H9 (cell line): Measurements from ENCODE around the gene IL17REL. TPM values are rescaled to one million over a fixed set of nuclear protein-coding genes. Genes with fewer than 3 reads are reported as not detected.

Source experiments
- DNase-seq: peaks from one replicate; pipeline ENCODE4 v3.0.0-alpha.2; 2017
- H2AFZ ChIP-seq: one replicate; pipeline ENCODE4 v1.6.1; 2013; ENCODE audit warnings: mild to moderate bottlenecking, low read length, control low read depth, moderate library complexity
- H2AK5ac ChIP-seq: 2 replicates; pipeline ENCODE4 v1.6.1; 2013; ENCODE audit warnings: low read length, control low read depth, mixed read lengths; ENCODE audit not compliant: insufficient read length
- H2BK120ac ChIP-seq: one replicate; pipeline ENCODE4 v1.6.1; 2013; ENCODE audit warnings: low read depth, mild to moderate bottlenecking, low read length, control low read depth, inconsistent platforms; ENCODE audit not compliant: poor library complexity, severe bottlenecking
- H2BK12ac ChIP-seq: 2 replicates; pipeline ENCODE4 v1.6.1; 2013; ENCODE audit warnings: low read length, control low read depth, mixed read lengths, low read depth; ENCODE audit not compliant: insufficient read length
- H2BK15ac ChIP-seq: 2 replicates; pipeline ENCODE4 v1.6.1; 2013; ENCODE audit warnings: low read depth, low read length, control low read depth
- H2BK20ac ChIP-seq: one replicate; pipeline ENCODE4 v1.6.1; 2013; ENCODE audit warnings: low read depth, mild to moderate bottlenecking, low read length, control low read depth, inconsistent platforms; ENCODE audit not compliant: poor library complexity, severe bottlenecking
- H2BK5ac ChIP-seq: 2 replicates; pipeline ENCODE4 v1.6.1; 2013; ENCODE audit warnings: low read length, control low read depth, mixed read lengths; ENCODE audit not compliant: insufficient read length
- H3K14ac ChIP-seq: 2 replicates; pipeline ENCODE4 v1.6.1; 2013; ENCODE audit warnings: low read length, control low read depth; ENCODE audit not compliant: insufficient read depth
- H3K18ac ChIP-seq: 2 replicates; pipeline ENCODE4 v1.6.1; 2013; ENCODE audit warnings: low read depth, mild to moderate bottlenecking, mixed read lengths, low read length, control low read depth; ENCODE audit not compliant: insufficient read length
- H3K23ac ChIP-seq: 2 replicates; pipeline ENCODE4 v1.6.1; 2013; ENCODE audit warnings: low read length, control low read depth, mixed read lengths, low read depth; ENCODE audit not compliant: insufficient read length
- H3K23me2 ChIP-seq: 2 replicates; pipeline ENCODE4 v1.6.1; 2013; ENCODE audit warnings: low read depth, mild to moderate bottlenecking, mixed read lengths, low read length, control low read depth; ENCODE audit not compliant: insufficient read length, poor library complexity, severe bottlenecking
- H3K27ac ChIP-seq: 2 replicates; pipeline ENCODE4 v1.5.1; 2013; ENCODE audit warnings: low read length, control low read depth, mixed read lengths, low read depth; ENCODE audit not compliant: insufficient read length
- H3K27me3 ChIP-seq: 2 replicates; pipeline ENCODE4 v1.6.1; 2013; ENCODE audit warnings: low read length, control low read depth, inconsistent platforms; ENCODE audit not compliant: insufficient read depth
- H3K4ac ChIP-seq: 2 replicates; pipeline ENCODE4 v1.6.1; 2013; ENCODE audit warnings: low read depth, mild to moderate bottlenecking, control low read depth, inconsistent platforms, low read length, moderate library complexity
- H3K4me1 ChIP-seq: 2 replicates; pipeline ENCODE4 v1.6.1; 2013; ENCODE audit warnings: low read length, control low read depth, inconsistent platforms; ENCODE audit not compliant: insufficient read depth
- H3K4me2 ChIP-seq: 2 replicates; pipeline ENCODE4 v1.6.1; 2013; ENCODE audit warnings: low read length, control low read depth, mixed read lengths; ENCODE audit not compliant: insufficient read length, insufficient read depth
- H3K56ac ChIP-seq: 2 replicates; pipeline ENCODE4 v1.6.1; 2013; ENCODE audit warnings: low read depth, mild to moderate bottlenecking, mixed read lengths, low read length, control low read depth; ENCODE audit not compliant: insufficient read length
- H3K79me1 ChIP-seq: 2 replicates; pipeline ENCODE4 v1.6.1; 2013; ENCODE audit warnings: low read depth, mild to moderate bottlenecking, moderate library complexity, low read length, control low read depth, inconsistent platforms; ENCODE audit not compliant: insufficient read depth, poor library complexity, severe bottlenecking
- H3K79me2 ChIP-seq: 2 replicates; pipeline ENCODE4 v1.6.1; 2013; ENCODE audit warnings: low read length, control low read depth, inconsistent platforms; ENCODE audit not compliant: insufficient read depth
- H3K9ac ChIP-seq: 2 replicates; pipeline ENCODE4 v1.6.1; 2013; ENCODE audit warnings: low read length, control low read depth, mixed read lengths; ENCODE audit not compliant: insufficient read length; ENCODE audit errors: extremely low read depth
- H3K9me3 ChIP-seq: one replicate; pipeline ENCODE4 v1.6.1; 2013; ENCODE audit warnings: low read depth, low read length, inconsistent platforms; ENCODE audit not compliant: control insufficient read depth
- H3T11ph ChIP-seq: one replicate; pipeline ENCODE4 v1.6.1; 2013; ENCODE audit warnings: mild to moderate bottlenecking, low read length, control low read depth, inconsistent platforms
- H4K20me1 ChIP-seq: one replicate; pipeline ENCODE4 v1.6.1; 2013; ENCODE audit not compliant: control insufficient read depth, insufficient read length, insufficient read depth
- H4K5ac ChIP-seq: 2 replicates; pipeline ENCODE4 v1.6.1; 2013; ENCODE audit warnings: low read depth, mild to moderate bottlenecking, mixed read lengths, low read length, control low read depth; ENCODE audit not compliant: insufficient read length
- H4K8ac ChIP-seq: replicated peaks from 2 replicates; pipeline ENCODE4 v1.6.1; 2013; ENCODE audit warnings: low read length, control low read depth, mixed read lengths, low read depth; ENCODE audit not compliant: insufficient read length
- H4K91ac ChIP-seq: 2 replicates; pipeline ENCODE4 v1.6.1; 2013; ENCODE audit warnings: low read depth, mild to moderate bottlenecking, moderate library complexity, mixed read lengths, low read length, control low read depth; ENCODE audit not compliant: insufficient read length
- H3K27ac Mint-ChIP-seq, 3 experiments: 2 replicates in 2 of 3; 3 replicates in 1 of 3; pipeline ENCODE4 v1.8.0; 2020 to 2021; ENCODE audit warnings: mixed read lengths in 3 of 3, mild to moderate bottlenecking in 1 of 3, moderate library complexity in 1 of 3
- H3K27me3 Mint-ChIP-seq: 2 replicates; pipeline ENCODE4 v1.8.0; 2021; ENCODE audit warnings: low read depth, mild to moderate bottlenecking, moderate library complexity, mixed read lengths
- H3K36me3 Mint-ChIP-seq, 3 experiments: 2 replicates in 2 of 3; 3 replicates in 1 of 3; pipeline ENCODE4 v1.8.0; 2020 to 2021; ENCODE audit warnings: low read depth in 3 of 3, mixed read lengths in 3 of 3; ENCODE audit not compliant: insufficient read depth in 1 of 3
- H3K4me1 Mint-ChIP-seq, 2 experiments: 2 replicates each; pipeline ENCODE4 v1.8.0; 2020; ENCODE audit warnings: mixed read lengths in 2 of 2
- H3K4me3 Mint-ChIP-seq, 2 experiments: 2 replicates in 1 of 2; 3 replicates in 1 of 2; pipeline ENCODE4 v1.8.0; 2020 to 2021; ENCODE audit warnings: mild to moderate bottlenecking in 2 of 2, mixed read lengths in 2 of 2, moderate library complexity in 1 of 2
- H3K9me3 Mint-ChIP-seq, 2 experiments: 2 replicates in 1 of 2; 3 replicates in 1 of 2; pipeline ENCODE4 v1.8.0; 2020; ENCODE audit warnings: mild to moderate bottlenecking in 2 of 2, mixed read lengths in 2 of 2, moderate library complexity in 1 of 2
- CTCF ChIP-seq: fragments of 200-600 bp; sonication (generic); conservative IDR thresholded peaks from 3 replicates; pipeline ENCODE4 v1.8.0; 2021; ENCODE audit warnings: antibody characterized with exemption, mild to moderate bottlenecking
- whole genome bisulfite sequencing: extraction: QIAGEN DNeasy Blood & Tissue Kit; methylation state at CpG from one replicate; pipeline ENCODE4 v1.1.7; 2013; ENCODE audit warnings: missing lambda C conversion rate, low lambda C conversion rate, mixed read lengths; ENCODE audit not compliant: insufficient read length; ENCODE audit errors: extremely low coverage; 5-methylcytosine and 5-hydroxymethylcytosine counted together
- total RNA-seq: library from RNA; stranded (reverse); gene quantifications from 2 replicates; pipeline ENCODE4 v1.2.1, GENCODE V29; 2021

Gene IL17REL
- total RNA-seq, 1 experiment from 2014 or later, result 0.20 TPM

- TF ChIP-seq CTCF, result no peak
- H3K4me3 Mint-ChIP-seq, result peak overlapping the region; percentile 52 to 76
- no peak overlapping the region for H2BK12ac ChIP-seq
- H3K79me1 ChIP-seq, result peaks cover 6% of the 10 kb centered on the region
- H3K27ac ChIP-seq, result no peak overlapping the region
- H3K23ac ChIP-seq, result no peak overlapping the region
- no peaks in the 10 kb centered on the region for H3K9me3 Mint-ChIP-seq
- peaks cover 8 to 17% (median 14%) of the 10 kb centered on the region in 3 experiments; a peak in 6 of 7 replicates for H3K36me3 Mint-ChIP-seq
- no peak overlapping the region for H2AFZ ChIP-seq
- no peak overlapping the region for H3K18ac ChIP-seq
- peak overlapping the region; percentile 33 for H3K4me2 ChIP-seq
- no peaks in the 10 kb centered on the region for H3K23me2 ChIP-seq
- H3K56ac ChIP-seq, result no peak overlapping the region
- no CpG with 5 or more reads among the region's 21 CpGs for WGBS
- H3K27me3 ChIP-seq, result no peaks in the 10 kb centered on the region
- no peaks in the 10 kb centered on the region for H3K9me3 ChIP-seq
- peaks cover 4% of the 10 kb centered on the region for H3K27me3 Mint-ChIP-seq
- no peak overlapping the region for H2BK5ac ChIP-seq
- H4K20me1 ChIP-seq, result no peaks in the 10 kb centered on the region
- no peak overlapping the region for H2BK120ac ChIP-seq
- no peak overlapping the region for H2BK15ac ChIP-seq
- no peak overlapping the region for H3K9ac ChIP-seq
- H3K27ac Mint-ChIP-seq, result no peak overlapping the region
- no peak overlapping the region for H3K4ac ChIP-seq
- H3K4me1 Mint-ChIP-seq, result peaks cover 2 to 10% of the 10 kb centered on the region in 2 experiments; a peak in 2 of 4 replicates
- peak; percentile 72 for DNase-seq
- no peak overlapping the region for H4K8ac ChIP-seq
- no peak overlapping the region for H3T11ph ChIP-seq
- H3K4me1 ChIP-seq, result no peaks in the 10 kb centered on the region
- H3K79me2 ChIP-seq, result peaks cover 3% of the 10 kb centered on the region; the same call in 1 of the 2 replicates
- no peak overlapping the region for H4K5ac ChIP-seq
- H2AK5ac ChIP-seq, result no peak overlapping the region
- H4K91ac ChIP-seq, result no peak overlapping the region
- H2BK20ac ChIP-seq, result no peak overlapping the region
- no peak overlapping the region for H3K14ac ChIP-seq
These were observed 52.8 kb downstream of the IL17REL start for GRCh38 chr22:49959782-49960158.
